Esophagus muscularis mucosa (tissue), 4 donors: Measurements from ENCODE around the gene CBFA2T3. TPM values are rescaled to one million over a fixed set of nuclear protein-coding genes. Genes with fewer than 3 reads are reported as not detected.
"Not testable (repeated sequence)": the region's sequence is repeated elsewhere in the genome, so short reads cannot be mapped to it uniquely, and the experiment has no call there.

Experiments used
- DNase-seq: peaks from one replicate; pipeline ENCODE4 v3.0.0-alpha.2; 2017; ENCODE audit errors: extremely low spot score
- H3K27ac ChIP-seq, 4 donors: fragments of 200-600 bp; sonication (generic); replicated peaks in 1 of 4; 1 replicate in 3 of 4; 2 replicates in 1 of 4; pipeline ENCODE4 v1.5.1; 2016 to 2019; ENCODE audit warnings: mild to moderate bottlenecking in 1 of 4
- H3K27me3 ChIP-seq, 4 donors: fragments of 200-600 bp; sonication (generic); one replicate each; pipeline versions ENCODE4 v1.5.1 to v1.6.0; 2016 to 2019
- H3K36me3 ChIP-seq, 4 donors: fragments of 200-600 bp; sonication (generic); one replicate each; pipeline ENCODE4 v1.5.1; 2016 to 2019
- H3K4me1 ChIP-seq, 4 donors: fragments of 200-600 bp; sonication (generic); one replicate each; pipeline ENCODE4 v1.5.1; 2016 to 2019
- H3K4me3 ChIP-seq, 4 donors: fragments of 200-600 bp; sonication (generic); 1 replicate in 2 of 4; 2 replicates in 2 of 4; pipeline ENCODE4 v1.5.1; 2016 to 2019; ENCODE audit warnings: mild to moderate bottlenecking in 4 of 4, moderate library complexity in 1 of 4
- H3K9me3 ChIP-seq, 4 donors: fragments of 200-600 bp; sonication (generic); 1 replicate in 3 of 4; 2 replicates in 1 of 4; pipeline ENCODE4 v1.5.1; 2016 to 2019
- CTCF ChIP-seq, 3 experiments: fragments of 200-600 bp in 2 of 3; fragments of 450-650 bp in 1 of 3; sonication (generic) in 2 of 3; IDR thresholded peaks; one replicate each; pipeline ENCODE4 v1.5.1; 2017 to 2019; ENCODE audit warnings: antibody characterized with exemption in 3 of 3, mild to moderate bottlenecking in 2 of 3, moderate library complexity in 1 of 3
- EP300 ChIP-seq: sonication (generic); formaldehyde crosslinking; IDR thresholded peaks from one replicate; pipeline ENCODE4 v1.6.1; 2017; ENCODE audit warnings: antibody characterized with exemption
- POLR2A ChIP-seq: fragments of 450-650 bp; IDR thresholded peaks from one replicate; pipeline ENCODE4 v1.6.1; 2017; ENCODE audit warnings: antibody characterized with exemption, moderate library complexity, mild to moderate bottlenecking, low read depth
- POLR2AphosphoS5 ChIP-seq, 2 donors: sonication (generic); formaldehyde crosslinking; IDR thresholded peaks; one replicate each; pipeline ENCODE4 v1.6.1; 2017; ENCODE audit warnings: antibody characterized with exemption in 2 of 2
- WGBS: methylation state at CpG from one replicate; pipeline ENCODE4 v1.1.5; 2018; 5-methylcytosine and 5-hydroxymethylcytosine counted together
- intact Hi-C: fragments of 100-400 bp; cut with DNase I; formaldehyde crosslinking; loops from one replicate; pipeline ENCODE4 v1.15.1; 2023
- total RNA-seq, 4 donors: library from RNA; depleted of rRNA; stranded (reverse); fragments of >200 nt; gene quantifications; one replicate each; pipeline versions ENCODE4 v1.1.0 to v1.2.1, GENCODE V29; 2016

The CBFA2T3 gene
- total RNA-seq, 4 donors from 2014 or later: 2.0 to 10.4 (median 3.5) TPM

DNA sequence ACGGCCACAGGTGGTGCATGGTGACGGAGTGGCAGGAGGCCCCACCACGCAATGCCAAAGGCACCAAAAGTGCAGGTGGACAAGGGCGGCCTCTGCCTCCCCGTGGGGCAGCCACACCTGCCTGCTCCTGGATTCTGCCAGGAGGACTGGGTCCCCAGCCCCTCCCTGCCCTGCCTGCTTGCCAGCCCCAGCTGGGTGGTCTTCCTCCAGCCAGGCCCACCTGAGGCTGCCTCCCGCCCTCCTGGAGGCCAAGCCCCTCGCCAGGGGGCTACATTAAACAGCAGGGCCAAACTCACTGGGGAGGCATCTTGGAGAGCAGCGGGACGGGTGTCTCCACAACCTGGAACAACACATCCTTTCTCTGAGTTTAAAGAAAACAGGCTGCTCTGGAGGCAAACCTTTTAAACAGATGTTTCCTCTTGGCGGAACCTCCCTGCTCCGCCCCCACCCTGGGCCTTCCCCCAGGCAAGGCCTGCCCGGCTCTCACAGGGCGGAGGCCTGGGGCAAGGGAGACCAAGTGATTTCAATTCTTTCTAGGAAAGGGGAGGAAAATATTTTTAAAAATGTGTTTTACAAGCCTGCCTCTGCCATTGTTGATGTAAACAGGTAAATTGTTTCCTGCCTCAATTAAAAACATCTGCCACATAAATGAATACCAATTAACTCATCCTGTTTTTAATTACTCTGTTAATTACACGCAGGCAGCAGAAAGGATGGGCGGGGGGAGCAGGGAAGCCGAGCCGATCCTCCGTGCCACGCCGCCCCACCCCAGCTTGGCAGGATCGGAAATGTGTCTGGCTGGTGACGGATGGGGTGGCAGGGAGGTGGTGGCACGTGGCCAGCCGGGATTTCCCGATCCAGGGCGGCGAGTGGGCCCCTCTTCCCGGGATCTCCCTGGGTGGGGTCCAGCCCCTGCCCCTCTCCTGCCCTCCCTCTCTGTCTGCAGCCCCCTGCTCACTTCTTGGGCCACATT, 56.1 kb downstream of the CBFA2T3 start:
- 29% methylated on average over 22 of the region's 28 CpGs for WGBS
- Histone ChIP-seq H3K36me3 (no peaks in the 10 kb centered on the region), H3K9me3 (no peaks in the 10 kb centered on the region), H3K27me3 (peaks cover 0 to 72% (median 0%) of the 10 kb centered on the region in 4 donors), H3K27ac (peak overlapping the region; percentile 53 to 71 (median 58)), H3K4me3 (no peak overlapping the region), H3K4me1 (peaks cover 47 to 58% (median 54%) of the 10 kb centered on the region in 4 donors)
- intact Hi-C loops: no loop called here
- DNase-seq: peak; percentile 93
- TF ChIP-seq EP300 (no peak), CTCF (IDR thresholded peaks at IDR 0.05) (no peak), POLR2AphosphoS5 (IDR thresholded peaks at IDR 0.05) (peak; percentile 58 to 68)

DNA sequence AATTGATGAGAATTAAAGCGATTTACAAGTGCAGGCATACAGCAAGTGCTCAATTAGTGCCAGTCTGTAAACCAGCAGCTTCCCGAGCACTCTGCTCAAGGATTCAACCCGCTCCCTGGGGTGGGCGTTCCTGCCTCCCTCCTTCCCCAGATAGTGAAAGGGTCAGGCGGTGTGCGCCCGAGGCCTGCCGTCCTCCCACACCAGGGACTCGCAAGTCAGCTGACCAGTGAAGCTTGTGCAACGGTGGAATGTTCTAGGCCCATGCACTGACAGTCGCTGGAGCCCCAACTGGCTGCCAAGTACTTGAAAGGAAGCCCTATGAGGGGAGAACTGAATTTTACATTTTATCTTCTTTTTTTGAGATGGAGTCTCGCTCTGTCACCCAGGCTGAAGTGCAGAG, 57.1 kb downstream of the CBFA2T3 start:
- 96% methylated on average over 11 of the region's 12 CpGs for WGBS
- TF ChIP-seq POLR2AphosphoS5 (IDR thresholded peaks at IDR 0.05) (no peak), CTCF (IDR thresholded peaks at IDR 0.05) (no peak), POLR2A (no peak), EP300 (no peak)
- H3K27me3 ChIP-seq: peaks cover 0 to 70% (median 0%) of the 10 kb centered on the region in 4 donors
- no peak for DNase-seq
- H3K4me3 ChIP-seq: no peak overlapping the region
- no peak overlapping the region for H3K27ac ChIP-seq
- intact Hi-C loops: no loop called here
- no peaks in the 10 kb centered on the region for H3K9me3 ChIP-seq
- H3K4me1 ChIP-seq: peaks cover 40 to 51% (median 46%) of the 10 kb centered on the region in 4 donors
- no peaks in the 10 kb centered on the region for H3K36me3 ChIP-seq

DNA sequence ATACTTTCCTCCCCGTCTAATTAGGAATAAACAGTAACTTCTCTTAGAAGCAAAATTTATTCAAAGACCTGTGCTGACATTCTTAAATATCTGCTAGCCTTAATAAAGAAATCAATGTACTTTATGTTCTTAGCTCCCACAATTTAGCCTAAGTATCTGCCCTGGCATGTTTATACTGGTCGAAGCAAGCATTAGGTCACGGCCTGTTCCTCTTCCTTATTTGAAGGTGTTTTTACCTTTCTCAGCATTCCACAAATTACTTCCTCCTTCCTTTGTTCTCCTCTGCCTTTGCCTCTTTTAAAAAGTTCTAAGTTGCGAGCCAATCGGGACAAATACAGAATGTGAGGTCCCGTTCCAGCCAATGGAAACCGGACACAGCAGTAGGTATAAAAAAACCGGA, 58.1 kb downstream of the CBFA2T3 start:
- Histone ChIP-seq H3K27me3 (peaks cover 0 to 78% (median 0%) of the 10 kb centered on the region in 4 donors), H3K4me1 (peaks cover 37 to 42% (median 40%) of the 10 kb centered on the region in 4 donors)
- intact Hi-C loops, H3K9me3 ChIP-seq, H3K36me3 ChIP-seq, DNase-seq, H3K4me3 ChIP-seq, H3K27ac ChIP-seq: not testable (repeated sequence)
- 92% methylated on average over 8 of the region's 8 CpGs for WGBS

DNA sequence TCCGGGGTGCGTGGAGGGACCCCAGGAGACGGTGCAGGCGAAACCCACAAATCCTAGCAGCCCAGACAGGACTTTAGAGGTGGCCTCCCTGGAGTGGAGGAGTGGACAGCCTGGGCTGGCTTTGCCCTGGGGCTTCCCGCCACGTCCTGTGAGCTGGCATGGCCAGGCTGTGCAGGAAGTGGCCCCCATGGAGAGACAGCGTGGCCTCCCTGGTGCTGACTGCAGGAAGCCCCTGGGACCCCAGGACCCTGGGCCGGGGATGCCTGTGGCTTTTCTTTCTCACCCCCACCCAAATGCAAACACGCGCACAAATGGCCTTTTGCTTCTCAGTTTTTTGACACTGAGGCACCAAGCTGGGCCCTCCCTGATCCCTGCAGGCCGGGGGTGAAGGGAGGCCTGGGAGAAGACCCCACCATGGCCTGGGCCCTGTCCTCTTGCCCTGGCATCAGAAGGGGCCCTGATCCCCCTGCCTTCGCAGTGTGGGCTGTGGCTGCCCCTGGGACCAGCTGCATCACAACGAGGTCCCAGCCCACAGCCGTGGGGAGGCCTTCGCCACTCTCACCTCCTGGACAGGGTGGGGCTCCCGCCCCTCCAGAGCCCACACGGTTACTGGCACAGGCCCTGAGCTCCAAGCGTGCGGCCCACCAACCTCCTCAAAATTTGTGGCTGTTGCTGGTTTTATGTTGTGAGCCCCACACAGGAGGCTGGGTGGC, 58.9 kb downstream of the CBFA2T3 start:
- DNase-seq: no peak
- Histone ChIP-seq H3K4me3 (no peak overlapping the region), H3K27ac (no peak overlapping the region), H3K9me3 (no peaks in the 10 kb centered on the region), H3K36me3 (no peaks in the 10 kb centered on the region), H3K27me3 (peaks cover 0 to 80% (median 0%) of the 10 kb centered on the region in 4 donors), H3K4me1 (peaks cover 31 to 38% (median 34%) of the 10 kb centered on the region in 4 donors)
- intact Hi-C loops: no loop called here
- 86% methylated on average over 17 of the region's 19 CpGs for WGBS
- TF ChIP-seq CTCF (IDR thresholded peaks at IDR 0.05) (no peak), POLR2A (no peak), EP300 (no peak), POLR2AphosphoS5 (IDR thresholded peaks at IDR 0.05) (no peak)
